ENCODE data around the gene TM9SF2.

TM9SF2 gene

DNA sequence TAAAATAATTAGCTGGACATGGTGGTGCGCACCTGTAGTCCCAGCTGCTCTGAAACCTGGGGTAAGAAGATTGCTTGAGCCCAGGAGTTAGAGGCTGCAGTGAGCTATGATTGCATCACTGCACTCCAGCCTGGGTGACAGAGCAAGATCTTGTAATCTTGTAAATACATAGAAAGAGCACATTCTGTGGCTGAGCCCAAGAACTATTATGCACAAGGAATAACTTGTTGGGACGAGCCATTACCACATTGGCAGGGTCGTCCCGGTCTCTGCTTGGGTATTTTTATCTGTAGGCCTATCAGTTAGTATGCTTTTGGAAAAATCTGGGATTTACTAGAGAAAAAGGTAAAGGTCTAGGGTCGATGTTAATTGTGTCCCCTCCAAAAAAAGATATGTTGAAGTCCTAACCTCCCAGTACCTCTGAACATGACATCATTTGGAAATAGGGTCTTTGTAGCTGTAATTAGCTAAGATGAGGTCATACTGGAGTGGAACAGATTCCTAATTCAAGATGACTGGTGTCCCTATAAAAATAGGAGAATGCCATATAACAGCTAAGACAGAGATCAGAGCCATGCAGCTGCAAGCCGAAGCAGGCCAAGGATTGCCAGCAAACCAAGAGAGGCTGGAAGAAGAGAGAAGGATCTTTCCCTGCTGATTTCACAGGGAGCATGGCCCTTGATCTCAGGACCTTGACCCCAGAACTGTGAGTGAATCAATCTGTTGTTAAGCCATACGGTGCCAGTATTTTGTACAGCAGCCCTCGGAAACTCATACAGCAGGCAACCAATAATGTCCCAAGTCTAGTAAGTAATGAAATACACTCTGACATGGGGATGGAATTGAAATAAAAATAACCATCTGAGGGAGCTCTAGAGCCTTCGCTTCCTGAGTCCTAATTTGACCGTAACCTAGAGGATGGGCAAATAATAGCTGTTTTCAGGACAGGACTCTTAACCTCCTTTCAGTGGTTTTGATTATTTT, 77.0 kb downstream of the TM9SF2 start:
- no peak for DNase-seq (ENCODE audit: low read depth)

DNA sequence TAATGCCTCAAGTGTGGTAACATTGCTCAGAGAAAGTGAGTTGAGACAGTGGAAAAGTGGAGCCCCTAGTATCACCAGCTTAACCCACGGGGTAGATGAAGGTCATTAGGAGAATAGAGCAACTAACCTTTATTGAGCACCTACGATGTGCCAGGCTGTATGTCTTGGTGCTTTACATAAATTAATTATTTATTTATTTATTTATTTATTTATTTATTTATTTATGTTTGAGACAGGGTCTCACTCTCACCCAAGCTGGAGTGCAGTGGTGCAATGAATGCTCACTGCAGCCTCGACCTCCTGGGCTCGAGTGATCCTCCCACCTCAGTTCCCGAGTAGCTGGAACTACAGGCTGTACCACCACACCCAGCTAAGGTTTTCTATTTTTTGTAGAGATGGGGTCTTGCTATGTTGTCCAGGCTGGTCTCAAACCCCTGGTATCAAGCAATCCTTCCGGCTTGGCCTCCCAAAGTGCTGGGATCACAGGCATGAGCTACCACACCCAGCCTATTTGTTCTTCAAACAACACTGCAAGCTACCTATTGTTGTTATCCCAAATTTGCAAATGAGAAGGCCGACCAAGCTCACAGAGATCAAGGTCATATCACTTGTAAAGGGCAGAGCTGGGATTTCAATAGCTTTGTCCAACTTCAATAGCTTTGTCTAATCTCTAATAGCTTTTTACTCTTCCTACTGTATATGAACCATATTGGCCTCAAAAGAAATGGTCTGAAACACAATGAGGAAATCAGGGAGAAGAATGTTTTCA, 79.4 kb downstream of the TM9SF2 start:
- no peak for DNase-seq (ENCODE audit: low read depth)

DNA sequence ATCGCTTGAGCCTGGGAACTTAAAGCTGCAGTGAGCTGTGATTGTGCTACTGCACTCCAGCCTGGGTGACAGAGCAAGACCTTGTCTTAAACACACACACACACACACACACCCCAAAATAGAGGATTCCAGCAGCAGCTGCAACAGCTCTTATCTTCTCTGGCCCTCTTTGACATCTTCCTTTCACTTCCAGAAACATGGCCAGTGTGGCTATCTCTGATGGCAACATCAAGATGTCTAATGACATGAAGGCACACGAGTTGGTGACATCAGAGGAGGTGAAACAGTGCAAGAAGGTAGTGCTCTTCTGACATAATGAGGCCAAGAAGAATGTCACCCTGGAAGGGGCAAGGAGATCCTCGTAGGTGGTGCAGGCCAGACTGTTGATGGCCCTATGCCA, 81.2 kb downstream of the TM9SF2 start:
- DNase-seq (ENCODE audit: low read depth), result no peak

DNA sequence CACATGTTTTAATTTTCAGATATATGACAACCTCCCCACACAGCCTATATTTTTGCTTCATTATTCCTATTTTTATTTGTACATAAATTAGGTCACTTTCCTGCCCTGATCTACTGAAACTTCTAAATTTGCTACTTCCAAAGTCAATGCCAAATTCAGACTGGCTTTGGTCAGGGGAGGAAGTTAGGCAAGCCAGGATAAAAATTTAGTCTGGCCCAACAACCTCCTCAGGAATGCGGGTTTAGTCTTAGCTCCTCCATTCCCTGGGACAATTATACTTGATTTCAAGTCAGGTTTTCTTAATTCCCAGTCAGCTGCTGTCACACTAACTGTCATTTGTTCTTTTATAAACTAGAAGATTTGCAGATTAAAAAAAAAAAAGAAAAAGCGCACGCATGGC, 84.3 kb downstream of the TM9SF2 start:
- no peak for DNase-seq (ENCODE audit: low read depth)

DNA sequence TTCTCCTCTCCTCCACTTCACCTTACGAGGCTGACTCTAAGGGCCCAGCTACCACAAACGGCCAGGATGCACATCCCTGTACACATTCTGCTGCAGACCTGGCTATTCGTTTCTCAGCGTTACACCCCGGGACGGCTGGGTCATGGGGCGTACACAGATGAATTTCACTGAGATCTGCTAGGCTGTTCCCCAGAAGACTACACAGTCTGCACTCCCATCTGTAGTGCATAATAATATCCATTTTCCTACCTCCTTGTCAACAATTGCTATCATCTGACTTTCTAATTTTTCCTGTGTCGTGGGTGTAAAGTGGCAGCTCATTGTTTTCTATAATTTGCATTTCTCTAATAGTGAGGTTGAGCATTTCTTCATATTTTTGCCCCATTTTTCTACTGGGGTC, 85.7 kb downstream of the TM9SF2 start:
- DNase-seq (ENCODE audit: low read depth), result no peak

DNA sequence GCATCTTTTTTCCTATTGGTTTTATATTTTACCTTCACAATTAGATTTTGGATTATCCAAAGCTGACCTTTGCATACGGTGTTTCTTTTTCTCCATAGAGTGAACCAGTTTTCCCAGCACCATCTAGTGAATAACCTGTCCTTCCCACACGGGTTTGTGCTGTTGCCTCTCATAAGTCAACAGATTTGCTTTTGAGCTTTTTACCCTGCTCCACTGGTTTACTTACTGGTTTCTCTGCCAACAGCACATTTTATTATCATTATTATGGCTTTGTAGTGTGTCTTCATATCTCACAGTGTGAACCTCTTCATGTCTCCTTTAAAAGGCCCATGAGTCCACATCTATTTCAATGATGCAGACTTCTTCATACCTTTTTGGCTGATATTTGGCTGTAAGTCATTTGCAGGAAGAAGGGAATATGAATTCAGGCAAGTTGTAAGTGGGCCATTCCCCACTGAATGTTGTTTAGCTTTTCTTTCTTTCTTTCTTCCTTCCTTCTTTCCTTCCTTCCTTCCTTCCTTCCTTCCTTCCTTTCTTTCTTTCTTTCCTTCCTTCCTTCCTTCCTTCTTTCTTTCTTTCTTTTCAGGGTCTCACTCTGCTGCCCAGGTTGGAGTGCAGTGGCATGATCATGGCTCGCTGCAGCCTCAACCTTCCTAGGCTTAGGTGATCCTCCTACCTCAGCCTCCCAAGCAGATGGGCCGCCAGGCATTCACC, 86.8 kb downstream of the TM9SF2 start:
- no peak for DNase-seq (ENCODE audit: low read depth)

DNA sequence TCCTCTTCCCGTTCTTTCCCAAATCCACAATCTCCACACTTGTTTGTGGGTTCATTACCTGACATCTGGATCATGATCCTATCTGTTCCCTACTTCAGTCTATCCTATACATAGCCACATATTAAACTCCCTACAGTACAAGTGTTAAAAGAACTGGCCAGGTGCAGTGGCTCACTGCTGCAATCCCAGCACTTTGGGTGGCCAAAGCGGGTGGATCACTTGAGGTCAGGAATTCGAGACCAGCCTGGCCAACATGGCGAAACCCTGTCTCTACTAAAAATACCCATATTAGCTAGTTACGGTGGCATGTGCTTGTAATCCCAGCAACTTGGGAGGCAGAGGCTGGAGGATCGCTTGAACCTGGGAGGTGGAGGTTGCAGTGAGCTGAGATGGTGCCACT, 88.3 kb downstream of the TM9SF2 start:
- no peak for DNase-seq (ENCODE audit: low read depth)

DNA sequence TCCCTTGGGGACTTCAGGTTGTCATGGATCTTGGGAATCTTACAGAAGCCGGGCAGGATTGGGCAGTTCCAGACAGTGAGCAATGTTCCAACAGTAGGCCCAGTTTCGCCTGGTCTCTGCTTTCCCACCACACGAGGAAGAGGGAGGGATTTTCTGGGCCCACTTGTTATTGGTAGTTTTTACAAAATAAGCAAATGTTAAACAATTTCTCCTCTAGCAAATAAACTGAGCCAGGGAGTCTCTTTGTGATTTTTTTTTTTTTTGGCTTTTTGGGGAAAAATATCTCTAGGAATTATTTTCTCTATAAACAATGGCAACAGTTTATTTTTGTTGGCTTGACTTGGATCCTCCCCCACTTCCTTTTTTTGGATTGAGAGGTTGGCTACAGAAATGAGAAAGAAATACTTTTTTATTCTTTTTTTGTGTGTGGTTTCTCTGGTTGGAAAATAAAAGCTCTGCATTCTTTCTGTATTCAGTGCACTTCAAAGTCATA, 89.3 kb downstream of the TM9SF2 start:
- no peak for DNase-seq (ENCODE audit: low read depth)

DNA sequence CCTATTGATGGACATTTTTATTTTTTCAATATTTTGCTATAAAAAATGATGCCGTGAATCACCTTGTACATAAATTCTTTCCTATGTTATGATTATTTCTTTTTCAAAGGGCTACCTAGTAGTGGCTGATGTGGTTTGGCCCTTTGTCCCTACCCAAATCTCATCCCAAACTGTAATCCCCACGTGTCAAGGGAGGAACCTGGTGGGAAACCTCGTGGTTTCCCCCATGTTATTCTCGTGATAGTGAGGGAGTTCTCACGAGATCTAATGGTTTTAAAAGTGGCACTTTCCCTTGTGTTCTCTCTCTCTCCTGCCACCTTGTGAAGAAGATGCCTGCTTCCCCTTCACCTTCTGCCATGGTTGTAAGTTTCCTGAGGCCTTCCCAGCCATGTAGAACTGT, 94.9 kb downstream of the TM9SF2 start:
- no peak for DNase-seq (ENCODE audit: low read depth)

DNA sequence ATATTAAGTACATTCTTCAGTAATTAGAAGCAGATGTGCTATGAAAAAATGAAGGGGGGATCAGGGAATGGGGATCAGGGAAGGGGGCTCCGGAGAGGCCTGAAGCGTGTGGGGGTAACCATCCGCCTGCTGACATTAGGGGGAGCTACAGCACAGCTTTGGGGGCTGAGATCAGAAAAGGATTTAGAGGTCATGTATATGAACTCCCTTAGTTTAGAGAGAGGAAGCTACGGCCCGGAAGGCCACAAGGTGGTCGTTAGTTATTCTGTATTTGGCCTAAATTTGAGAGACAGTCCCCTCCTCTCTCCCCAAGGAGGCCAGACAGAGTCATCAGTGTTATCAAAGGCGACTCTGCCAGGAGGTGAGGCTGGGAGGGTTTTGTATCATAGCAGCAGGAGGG, 99.0 kb downstream of the TM9SF2 start:
- DNase-seq (ENCODE audit: low read depth), result no peak

DNA sequence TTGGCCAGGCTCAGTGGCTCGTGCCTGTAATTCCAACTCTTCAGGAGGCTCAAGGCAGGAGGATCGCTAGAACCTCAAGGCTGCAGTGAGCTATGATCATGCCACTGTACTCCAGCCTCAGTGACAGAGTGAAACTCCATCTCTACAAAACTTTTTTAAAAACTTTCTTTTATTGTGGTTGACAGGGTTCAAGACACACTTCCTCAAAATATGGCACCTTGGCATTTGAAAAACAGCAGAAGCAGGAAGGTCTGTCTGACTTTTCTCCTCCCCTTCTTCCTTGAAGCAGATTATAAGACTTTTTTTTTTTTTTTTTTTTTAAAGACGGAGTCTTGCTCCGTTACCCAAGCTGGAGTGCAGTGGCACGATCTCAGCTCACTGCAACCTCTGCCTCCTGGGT, 100.3 kb downstream of the TM9SF2 start:
- DNase-seq (ENCODE audit: low read depth), result no peak

DNA sequence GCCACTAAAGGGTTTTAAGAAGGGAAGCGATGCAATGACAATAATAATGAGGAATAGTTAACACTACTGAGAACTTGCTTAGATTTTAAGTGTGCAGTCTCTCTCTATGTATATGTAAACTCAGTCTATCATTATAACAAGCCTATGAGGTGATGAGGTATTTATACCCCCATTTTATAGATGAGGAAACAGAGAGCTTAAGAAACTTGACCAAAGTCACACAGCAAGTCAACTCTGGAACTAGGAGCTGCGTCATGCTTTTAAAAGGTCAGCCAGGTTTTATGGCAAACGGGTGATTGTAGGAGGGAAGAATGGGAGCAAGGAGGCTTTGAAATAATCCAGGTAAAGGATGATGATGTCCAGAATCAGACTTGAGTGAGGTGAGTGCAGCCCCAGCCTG, 103.4 kb downstream of the TM9SF2 start:
- no peak for DNase-seq (ENCODE audit: low read depth)

DNA sequence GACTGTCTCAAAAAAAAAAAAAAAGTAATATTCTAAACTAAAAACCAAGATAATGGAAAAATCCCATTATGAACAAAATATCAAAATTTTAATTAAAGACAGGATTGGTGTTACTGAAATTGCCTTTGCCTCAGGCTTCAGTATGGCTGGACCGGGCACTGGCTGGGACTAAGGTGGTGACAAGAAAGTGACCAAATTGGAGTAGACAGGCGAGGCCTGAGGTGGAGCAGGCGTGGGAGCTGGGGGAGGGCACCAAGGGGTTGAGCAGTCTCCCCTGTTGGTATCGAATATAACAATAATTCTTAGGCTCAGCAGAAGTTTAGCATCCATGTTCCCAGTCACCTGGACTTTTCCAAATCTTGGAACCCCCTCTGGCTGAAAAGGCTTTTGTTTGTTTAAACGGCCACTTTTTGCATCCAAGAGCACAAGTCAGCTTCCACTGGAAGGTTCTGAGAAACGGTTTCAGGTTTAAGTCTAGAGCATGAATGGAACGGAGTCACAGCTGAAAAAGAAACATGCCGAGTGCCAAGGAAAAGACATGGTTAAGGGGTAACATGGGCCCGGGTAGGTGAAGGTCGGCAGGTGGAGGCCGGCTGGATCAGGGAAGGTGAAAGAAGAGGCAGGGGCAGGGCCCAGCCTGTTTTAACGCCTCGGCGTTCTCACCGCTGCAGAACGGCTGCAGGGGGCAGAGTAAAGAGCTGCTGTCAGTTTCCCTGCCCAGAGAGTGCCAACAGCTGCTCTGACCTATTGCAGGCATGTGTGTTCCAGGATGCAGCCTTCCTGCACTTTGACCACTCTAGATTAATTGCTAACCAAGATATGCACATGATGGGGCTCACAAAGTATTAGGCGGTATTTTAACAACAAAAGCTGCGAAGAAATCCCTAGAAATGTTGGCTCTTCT, 104.4 kb downstream of the TM9SF2 start:
- DNase-seq (ENCODE audit: low read depth), result peak; percentile 19

DNA sequence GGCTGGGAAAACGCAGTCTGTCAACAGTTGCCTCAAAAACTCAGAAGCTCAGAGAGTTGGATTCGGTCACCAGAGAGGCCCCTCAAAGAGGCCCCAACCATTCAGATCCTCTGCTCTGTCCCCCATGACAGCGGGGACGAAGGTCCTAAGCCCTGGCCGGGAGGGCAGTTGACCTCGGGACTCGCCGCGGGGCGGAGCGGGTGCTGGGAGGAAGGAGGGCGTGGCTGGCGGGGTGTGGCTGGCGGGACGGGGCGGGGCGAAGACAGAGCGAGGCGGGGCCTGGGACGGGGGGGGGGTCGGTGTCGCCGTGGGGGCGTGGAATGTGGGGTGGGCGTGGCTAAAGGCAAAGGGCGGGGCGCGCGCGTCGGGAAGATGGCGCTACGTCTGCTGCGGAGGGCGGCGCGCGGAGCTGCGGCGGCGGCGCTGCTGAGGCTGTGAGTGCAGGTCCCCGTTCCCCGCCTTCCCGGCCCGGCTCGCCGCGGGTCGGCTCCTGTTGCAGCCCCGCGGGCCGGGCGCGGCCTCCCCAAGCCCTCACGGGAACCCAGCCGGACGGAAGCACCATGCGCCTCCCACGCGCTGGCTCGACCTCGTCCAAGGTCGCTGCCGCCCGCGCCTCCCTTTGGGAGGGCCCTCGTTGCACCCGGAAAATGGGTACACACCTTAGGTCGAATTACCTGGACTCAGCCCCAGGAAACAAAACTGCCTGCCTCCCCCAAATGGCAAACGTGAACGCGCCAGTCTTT, 105.2 kb downstream of the TM9SF2 start, which contains the start of gene CLYBL:
CLYBL (plus strand) TSS at position 367 of the 743 bp plus-strand sequence.
- DNase-seq (ENCODE audit: low read depth), result peak; percentile 86

DNA sequence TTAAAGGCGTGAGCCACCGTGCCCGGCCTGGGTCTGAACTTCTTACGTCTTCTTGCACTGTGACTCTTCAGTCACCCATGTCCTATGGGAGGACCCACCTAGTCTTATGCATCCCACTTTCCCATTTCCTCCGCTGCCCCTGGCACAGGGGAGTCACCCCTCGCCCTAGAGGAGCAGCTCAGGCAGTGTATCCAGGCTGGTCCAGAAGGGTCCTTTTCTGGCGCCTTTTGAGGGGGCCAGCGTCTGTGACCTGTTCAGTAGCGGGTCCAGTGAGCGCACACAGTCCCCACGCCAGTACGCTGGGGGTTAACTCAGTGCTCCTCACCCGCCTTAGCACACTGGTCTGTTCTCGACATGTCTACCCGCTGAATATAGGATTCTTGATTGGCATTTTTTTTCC, 107.1 kb downstream of the TM9SF2 start:
- DNase-seq (ENCODE audit: low read depth), result no peak

DNA sequence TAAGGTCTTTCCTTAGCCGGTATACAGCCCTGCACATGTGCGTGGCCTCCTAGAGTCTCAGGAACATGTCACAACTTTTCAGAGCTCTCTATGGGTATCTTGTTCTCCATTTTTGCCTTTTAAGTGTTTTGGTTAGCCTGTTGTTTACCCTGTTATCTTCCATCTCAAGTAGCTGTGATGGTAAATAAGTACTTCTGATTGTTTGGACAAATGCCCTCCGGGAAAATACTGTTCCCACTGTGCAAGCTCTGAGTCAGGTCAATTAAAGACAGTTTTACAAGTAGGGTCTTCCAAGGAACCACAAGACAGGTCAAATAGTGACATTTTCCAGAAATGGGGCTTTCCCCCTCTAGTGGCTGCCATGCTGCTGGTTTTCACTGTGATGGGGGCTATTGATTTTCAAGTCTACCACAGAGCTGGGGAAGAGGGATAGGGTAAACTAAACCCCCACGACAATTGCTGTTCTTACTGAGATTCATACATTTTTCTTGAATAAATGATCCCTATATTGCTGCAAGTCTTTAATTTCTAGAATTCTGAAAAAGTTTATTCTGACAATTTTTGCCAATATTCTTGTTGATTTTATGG, 109.5 kb downstream of the TM9SF2 start:
- DNase-seq (ENCODE audit: low read depth), result no peak
